NCI-H1105 (cell line): ENCODE results near the gene MCF2L.

Experiments
- DNase-seq: peaks from one replicate; lab custom pipeline; 2025; lab: John Stamatoyannopoulos, UW

The MCF2L gene

DNA sequence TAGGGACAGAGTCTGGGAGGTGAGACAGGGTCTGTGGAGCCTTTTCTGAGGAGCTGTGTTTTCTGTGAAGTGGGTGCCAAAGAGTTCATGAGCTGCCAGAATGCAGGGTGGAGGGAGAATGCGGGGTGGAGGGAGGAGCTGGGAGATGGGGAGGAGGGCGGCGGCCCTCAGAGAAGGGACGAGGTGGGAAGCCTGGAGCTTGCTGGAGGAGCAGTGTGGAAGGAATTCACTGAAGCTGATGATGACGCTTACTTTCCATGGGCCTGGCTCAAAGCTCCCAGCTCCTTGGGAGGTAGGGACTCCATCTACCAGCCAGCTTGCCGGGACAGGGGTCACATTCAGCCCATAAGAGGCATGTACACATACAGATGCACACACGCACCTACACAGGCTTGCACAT, 62.5 kb downstream of the MCF2L start:
- no peak for DNase-seq

DNA sequence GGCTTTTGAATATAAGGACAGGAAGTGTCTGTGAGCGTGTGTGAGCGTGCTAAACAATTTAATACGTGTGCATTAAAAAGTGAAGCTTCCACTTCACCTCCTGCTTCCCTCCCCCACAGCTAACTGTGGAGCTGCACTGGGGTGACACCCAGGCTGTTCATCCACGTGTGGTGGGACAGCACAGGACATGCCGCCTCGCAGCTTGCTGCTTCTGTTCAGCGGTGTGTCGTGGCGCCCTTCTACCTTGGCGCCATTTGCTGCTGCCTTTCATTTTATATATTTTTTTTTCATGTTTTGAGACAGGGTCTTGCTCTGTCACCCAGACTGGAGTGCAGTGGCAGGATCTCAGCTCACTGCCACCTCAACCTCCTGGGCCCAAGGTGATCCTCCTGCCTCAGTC, 63.3 kb downstream of the MCF2L start:
- DNase-seq = no peak

DNA sequence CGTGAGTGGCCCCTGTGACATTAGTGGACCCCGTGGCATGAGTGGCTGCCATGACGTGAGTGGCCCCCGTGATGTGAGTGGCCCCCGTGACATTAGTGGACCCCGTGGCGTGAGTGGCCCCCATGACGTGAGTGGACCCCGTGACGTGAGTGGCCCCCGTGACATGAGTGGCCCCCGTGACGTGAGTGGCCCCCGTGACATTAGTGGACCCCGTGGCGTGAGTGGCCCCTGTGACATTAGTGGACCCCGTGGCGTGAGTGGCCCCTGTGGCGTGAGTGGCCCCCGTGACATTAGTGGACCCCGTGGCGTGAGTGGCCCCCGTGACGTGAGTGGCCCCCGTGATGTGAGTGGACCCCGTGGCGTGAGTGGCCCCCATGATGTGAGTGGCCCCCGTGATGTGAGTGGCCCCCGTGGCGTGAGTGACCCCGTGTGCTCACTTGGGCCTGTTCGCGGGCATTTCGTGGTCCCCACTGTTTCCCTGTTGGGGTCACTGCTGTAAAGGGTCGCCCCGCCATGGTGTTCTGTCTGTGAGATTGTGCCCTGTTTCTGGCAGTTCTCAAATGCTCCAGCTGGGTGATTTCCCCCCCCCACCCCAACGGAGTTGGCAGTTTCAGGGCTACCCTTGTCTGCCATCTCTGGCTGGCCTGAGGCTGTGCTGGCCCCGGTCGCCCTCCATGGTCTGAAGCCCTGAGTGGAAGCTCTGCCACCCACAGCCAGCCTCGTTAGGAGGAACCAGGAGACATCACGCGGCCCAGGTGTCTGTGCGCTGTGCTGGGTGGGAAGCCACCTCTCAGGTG, 64.2 kb downstream of the MCF2L start:
- no peak for DNase-seq

DNA sequence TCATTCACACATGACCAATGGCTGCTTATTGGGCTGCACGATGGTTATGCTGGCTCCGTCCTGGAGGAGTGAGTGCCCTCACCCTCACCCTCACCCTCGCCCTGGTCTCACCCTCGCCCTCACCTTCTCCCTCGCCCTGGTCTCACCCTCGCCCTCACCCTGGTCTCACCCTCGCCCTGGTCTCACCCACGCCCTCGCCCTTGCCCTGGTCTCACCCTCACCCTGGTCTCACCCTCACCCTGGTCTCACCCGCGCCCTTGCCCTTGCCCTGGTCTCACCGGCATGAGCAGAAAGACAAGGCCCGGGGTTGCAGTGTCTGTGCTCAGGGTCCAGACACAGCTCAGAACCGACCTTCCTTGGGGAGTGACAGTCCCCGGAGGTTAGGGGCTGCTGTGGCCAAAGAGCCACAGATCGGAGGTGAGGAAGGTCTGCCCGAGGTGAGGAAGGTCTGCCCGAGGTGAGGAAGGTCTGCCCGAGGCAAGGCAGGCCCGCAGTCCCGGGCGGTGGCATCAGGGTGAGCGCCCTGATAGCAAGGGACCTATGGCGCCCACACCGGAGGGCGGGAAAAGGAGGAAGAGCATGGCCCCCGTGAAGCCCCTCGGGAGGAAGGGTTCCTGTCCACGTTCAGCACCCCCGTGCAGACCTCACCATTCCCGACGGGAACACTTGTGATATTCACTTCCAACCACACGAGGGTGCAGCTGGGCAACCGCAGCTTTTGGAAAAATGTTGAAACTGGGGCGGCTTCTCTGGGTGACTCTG, 65.6 kb downstream of the MCF2L start:
- DNase-seq = peak; percentile 13

DNA sequence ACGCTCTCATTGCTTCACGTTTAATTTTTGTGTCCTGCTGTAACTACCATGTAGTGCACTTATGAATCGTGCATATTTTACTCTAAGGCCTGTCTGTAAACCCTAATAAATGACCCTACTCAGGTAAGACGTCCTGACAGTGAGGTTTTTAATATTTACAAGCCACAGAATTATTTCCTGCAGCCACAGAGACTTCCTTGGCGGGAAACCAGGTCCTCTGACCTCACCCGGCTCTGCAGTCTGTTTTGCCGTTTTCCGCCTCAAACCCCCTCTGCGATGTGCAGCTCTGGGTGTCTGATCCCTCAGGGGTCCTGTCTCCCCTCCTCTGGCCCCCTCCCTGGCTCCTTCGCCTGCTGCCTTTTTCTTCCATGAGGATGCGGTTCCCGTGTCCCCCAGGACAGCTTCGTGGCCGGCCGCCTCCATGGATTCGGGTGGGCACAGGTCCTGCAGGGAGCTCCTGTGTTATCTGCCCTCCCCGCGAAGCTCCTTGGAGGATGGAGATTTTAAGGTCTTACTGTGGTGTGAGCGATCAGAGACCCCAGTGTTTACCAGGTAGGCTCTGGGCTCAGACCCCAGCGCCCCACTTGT, 66.3 kb downstream of the MCF2L start:
- no peak for DNase-seq

DNA sequence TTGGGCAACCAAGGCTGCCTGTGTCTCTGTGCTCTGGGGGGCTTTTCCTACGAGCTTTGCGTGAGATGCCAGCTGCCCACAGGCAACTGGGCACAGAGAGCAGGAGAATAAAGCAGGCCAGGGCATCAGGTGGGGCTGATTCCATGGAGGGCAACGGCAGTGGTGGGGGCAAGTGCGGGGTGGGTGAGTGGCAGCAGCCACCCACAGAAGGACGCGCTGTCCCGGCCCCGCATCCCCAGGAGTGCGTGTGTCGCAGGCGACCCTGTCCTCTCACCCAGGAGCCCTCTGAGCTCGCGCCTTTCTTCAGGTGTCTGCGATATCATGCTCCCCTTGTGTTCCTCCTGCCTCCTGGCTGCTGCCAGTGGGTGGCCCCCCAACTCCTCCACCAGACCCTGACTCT, 67.4 kb downstream of the MCF2L start:
- DNase-seq = no peak

DNA sequence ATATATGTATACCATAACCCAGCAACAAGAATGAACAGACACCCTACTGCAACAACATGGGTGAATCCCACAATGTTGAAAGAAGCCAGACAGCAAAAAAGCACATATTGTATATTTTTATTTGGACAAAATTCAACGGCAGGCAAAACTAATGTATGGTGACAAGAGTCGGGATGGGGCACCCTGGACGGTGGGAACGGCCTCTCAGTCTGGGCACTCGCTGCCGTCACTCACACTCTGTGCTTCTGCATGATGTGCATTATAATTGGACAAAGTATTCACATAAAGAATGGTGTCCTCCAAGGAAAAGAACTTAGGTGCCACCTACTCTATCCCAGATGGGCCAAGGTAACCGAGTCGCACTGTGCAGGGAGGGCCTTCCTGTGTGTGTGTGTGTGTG, 71.0 kb downstream of the MCF2L start:
- no peak for DNase-seq

DNA sequence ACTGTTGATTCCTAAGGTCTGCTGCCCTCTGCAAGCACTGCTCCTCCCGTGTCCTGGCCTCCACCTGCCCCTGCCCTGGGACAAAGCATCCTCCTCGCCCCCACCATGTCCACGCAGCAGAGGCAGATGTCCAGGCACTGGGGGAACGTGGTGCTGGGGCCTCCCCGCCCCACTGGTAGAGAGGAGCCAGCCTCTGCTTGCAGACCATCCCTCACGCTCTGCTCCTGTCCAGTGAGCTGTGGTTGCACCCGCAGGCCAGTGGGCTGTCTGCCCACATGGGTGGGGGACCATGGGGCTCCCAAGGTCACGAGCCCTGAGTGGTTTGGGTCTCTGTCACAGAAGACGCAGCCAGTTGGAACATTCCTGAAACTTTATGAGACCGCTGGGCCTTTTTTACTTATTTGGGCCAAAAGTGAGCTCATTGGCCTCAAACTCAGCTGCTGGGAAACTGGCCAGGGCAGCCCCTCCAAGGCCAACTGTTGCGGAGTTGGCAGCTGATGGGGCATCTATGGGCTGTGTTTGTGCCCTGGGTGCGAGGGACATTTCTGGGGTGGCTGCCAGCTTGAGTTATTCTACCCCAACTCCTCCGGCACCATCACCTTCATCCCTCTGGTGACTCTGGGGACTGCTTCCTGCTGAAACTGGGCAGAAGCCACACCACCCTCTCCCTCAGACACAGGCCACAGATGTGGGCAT, 71.7 kb downstream of the MCF2L start:
- no peak for DNase-seq

DNA sequence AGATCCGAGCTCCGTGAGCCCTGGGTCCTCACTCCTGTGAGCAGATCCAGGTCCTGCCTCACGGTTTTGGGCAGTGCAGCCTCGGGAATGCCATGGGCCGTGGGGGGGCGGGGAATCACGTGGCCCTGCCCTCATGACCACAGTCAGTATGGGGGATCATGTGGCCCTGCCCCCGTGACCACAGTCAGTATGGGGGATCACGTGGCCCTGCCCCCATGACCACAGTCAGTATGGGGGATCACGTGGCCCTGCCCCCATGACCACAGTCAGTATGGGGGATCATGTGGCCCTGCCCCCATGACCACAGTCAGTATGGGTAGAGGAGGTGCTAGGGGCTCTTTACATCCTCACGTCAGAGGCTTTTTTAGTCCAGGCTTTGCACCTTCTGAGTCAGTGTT, 72.3 kb downstream of the MCF2L start:
- no peak for DNase-seq

DNA sequence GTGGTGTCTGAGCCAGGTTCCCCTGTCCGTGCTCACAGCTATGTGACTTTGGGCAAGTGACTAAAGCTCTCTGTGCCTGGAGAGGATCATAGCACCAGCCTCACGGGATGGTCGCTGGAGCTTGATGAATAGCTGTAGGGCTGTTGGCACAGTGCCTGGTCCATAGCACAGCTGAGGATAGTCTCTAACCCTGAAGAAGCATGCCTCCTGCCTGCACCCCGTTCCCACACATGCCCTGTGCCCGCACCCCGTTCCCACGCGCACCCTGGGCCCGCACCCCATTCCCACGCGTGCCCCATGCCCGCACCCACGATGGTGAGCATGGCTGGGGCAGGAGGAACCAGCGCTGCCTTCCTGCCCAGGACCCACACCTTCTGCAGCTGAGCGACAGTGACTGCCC, 72.9 kb downstream of the MCF2L start:
- DNase-seq = no peak

DNA sequence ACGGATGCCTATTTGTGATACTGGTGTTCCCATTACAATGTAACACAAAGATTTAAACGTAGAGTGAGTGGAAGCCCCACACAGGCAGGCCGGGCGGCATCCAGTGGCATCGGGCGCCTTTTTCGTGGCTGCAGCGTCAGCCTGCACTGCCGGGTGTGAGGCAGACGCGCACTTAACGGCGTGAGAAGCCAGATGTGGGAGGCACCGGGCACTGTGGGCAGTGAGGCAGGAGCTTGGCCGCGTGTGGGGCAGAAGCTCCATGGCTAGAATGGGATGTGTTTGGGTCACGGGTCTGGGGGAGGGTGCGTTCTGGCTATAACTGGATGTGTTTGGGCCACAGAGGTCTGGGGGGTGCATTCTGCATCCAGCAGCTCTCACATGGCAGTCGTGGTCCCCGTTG, 73.4 kb downstream of the MCF2L start:
- DNase-seq = no peak

DNA sequence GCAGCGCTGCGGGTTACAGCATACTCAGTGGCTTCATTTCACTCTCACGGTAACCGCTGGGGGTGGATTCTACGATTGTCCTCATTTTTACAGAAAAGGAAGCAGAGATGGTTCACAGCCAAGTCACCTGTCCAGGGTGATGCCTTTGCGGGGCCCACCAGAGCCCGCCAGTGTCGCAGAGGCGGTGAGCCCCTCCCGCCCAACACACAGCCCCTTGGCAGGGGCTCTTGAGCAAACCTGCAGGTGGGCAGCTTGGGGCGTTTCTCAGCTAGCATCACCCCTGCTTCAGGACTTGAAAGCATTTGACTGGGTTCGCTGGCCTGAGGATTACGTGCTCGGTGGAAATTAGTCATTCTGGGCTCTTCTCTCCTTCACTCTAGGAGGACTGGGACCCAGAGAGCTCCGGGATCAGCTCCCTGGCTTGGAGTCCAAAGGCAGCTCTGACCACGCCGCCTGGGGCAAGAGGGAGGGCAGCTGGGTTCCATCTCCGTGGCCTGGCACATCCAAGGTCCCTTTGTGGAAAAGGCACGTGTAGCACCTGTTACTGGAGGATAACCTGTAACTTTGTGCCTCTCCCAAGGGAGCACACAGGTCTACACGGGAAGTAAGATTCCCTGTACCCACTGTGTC, 74.1 kb downstream of the MCF2L start:
- DNase-seq = no peak

DNA sequence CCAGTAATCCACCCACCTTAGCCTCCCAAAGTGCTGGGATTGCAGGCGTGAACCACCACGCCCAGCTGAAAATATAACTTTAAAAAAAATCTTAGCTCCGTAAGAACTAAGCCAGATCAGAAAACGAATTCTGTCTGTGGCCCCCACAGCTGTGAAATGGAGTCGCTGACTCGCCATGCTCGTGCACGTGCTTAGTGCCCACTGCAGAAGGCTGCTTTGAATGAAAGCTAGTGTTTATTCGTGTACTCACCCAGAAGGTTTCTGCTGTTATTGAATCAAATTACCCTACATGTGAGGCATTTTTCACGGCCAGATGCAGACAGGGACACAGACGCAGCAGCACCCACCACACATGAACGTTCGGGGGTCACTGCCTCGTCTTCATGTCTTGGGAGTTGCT, 74.9 kb downstream of the MCF2L start:
- DNase-seq = no peak

DNA sequence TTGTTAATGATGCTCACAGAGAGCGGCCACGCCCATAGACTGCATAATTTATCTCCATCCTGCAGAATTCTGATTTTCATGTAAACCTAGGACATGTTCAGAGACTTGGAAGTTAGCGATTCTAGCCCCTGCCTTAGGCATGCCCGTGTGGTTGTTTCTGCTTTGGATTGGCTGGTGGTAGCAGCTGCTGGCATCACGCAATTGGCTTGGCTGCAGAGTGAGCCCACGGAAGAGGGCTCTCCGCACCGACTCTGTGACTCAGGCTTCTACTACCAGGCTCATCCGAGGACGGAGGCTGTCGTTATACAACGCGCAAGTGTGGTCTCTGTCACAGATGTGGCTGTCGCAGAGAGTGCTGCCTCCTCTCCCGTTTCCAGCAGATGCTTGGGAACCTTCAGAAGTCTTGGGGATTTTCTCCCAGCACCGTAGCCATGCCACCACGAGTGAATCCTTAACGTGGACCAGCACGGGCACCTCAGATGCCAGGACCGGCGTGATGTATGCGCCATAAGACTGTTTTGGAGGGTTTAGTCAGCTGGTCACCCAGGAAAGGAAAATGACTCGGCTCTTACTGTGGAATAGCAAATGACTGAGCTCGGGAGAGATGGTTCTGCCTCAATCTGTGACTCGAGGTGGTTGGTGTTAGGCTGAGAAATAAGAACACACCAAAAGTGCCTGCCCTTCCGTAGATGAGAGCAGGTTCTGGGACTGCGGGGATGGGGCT, 75.5 kb downstream of the MCF2L start:
- DNase-seq = no peak

DNA sequence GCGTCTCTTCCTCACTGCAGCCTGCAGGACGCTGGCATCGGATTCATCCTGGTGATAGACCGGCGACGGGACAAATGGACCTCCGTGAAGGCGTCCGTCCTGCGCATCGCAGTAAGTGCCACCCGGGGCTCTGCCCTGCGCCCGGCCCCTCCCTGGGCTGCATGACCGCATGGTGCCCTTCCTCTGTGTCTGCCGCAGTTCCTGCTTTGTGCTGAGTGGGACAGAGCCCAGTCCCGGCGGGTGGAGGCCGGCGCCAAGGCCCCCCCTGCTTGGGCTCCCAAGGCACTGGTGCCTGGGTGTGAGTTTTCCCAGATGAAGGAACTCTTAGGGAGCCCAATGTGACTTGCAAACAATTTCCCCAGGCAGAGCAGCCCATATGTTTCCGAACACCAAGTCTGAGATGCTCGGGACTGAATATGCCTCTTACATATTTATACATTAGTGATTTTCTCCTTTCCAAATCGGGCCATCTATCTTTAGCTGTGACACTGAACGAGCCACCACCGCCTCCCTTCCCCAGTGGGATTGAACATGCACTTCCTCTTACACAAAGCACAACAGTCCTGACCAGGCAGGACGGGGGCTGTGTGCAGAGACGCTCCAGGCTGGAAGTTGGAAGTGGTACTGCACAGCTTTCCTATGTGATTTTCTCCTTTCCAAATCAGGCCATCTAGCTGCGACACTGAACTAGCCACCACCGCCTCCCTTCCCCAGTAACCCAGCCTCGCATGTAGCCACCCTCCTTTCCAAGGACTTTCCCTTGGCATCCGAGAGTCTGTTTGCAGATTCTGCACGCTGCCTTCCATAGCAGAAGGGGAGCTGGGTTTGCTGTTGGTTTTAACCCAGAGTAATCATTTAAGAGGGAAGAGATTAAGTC, 76.5 kb downstream of the MCF2L start:
- DNase-seq = no peak

DNA sequence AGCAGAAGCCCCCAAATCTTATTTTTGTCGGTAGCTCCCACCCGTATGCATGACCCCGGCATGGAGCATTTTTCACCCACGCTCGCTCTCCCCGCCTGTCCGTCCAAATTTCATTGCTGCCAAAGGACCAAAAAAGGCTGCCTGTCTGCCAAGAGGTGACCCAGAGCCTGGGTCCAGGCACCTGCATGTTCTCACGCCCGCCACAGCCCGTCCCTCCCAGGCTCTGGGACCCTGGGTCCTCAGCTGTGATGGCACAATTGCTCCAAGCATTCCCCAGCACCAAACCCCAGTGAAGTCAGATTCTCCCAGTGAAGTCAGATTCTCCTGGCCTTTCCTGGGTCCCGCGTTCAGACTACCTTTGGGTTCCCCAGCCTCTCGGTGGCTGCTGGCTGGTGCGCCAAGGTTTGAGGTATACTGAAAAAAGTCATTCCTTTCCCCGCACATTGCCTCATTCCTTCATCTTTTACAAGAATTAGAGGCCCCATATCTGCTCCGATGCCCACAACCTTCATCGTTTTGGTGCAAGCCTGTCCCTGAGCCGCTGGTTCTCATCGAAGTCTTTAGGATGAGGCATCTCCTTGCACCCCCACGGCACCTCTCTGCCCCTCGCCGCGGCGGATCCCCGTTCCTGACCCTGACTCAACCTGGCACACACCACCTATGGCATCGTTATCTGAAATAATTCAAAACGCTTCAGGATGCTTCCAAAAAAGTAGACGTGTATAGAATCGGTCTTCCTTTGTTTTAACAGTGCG, 77.3 kb downstream of the MCF2L start:
- no peak for DNase-seq

DNA sequence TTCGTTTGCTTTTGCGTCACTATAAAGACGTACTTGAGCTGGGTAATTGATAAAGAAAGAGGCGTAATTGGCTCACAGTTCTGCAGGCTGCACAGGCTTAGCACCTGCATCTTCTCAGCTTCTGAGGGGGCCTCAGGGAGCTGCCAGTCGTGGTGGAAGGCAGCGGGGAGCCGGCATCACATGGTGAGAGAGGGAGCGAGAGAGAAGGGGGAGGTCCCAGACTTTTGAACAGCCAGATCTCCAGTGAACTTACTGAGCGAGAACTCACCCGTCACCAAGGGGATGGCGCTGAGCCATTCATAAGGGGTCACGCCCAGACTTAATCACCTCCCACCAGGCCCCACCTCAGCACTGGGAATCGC, 77.8 kb downstream of the MCF2L start:
- DNase-seq = no peak

DNA sequence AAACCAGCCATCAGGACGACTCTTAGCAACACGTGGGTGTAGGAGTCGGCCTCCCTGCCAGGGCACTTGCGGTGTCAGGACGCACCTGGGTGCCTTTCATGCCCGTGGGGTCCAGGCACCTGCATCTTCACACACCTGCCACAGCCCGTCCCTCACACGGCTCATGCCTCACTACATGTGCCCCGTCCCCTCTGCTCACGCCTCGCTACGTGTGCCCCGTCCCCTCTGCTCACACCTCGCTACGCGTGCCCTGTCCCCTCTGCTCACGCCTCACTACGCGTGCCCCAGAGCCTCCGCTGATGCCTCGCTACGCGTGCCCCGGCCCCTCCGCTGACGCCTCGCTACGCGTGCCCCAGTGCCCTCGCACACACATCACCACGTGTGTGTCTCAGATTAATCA, 78.6 kb downstream of the MCF2L start:
- no peak for DNase-seq

DNA sequence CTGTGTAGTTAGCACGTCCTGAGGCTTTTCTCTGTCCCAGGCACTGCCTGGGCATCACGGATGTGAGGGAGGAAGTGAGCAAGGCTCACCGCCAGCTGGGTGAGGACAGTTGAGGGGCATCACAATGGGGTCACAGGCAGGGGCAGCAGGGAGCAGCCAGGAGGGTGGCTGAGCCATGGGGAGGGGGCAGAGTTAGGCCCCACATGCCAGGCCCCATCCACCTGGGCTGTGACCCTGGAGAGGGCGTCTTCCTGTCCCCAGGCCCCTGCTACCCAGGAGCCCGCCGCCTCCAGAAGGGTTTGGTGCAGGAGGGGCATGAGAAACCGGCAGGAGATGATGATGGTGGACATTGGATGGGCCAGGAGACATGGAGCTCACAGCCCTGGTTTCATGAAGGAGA, 79.8 kb downstream of the MCF2L start:
- DNase-seq = no peak

DNA sequence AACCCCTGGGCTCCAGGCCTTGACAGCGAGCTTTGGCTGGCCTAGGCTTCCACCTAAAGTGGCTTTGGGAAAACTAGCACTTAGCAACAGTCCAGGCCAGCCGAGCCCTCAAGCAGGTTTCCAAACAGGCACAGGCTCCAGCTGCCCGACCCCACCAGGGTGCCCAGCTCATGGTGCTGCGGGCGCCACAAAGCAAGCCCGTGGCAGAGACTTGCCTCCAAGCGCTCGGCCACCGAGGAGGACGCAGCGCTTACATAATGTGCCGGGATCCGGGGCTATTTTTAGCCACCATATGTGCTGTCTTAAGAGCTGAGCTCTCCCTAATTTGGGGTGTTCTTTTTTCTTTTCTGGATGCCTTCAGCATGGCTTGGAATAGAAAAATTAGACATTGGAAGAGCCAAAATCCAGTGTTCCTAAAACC, 80.5 kb downstream of the MCF2L start:
- DNase-seq = no peak
